ENCODE results near the gene TRIM26.

Gene TRIM26

GRCh38 chr6:30163918-30164654 lies 49.1 kb downstream of the TRIM26 start:
- DNase-seq (ENCODE audit: low spot score): no peak
- in situ Hi-C loops (cut with MboI; ENCODE audit: low sequenced_read_pairs, unreplicated experiment): no loop called here
- no peak for TF ChIP-seq CTCF (IDR thresholded peaks at IDR 0.05; ENCODE audit: borderline replicate concordance, control extremely low read depth, extremely low read depth, insufficient read depth, missing control alignments)

GRCh38 chr6:30163090-30163917 lies 49.9 kb downstream of the TRIM26 start, which contains the start of gene TRIM15:
Gene TRIM15 (plus strand): TSS chr6:30163546. CDS start chr6:30163685, 139 bp downstream.
- no peak for TF ChIP-seq CTCF (IDR thresholded peaks at IDR 0.05; ENCODE audit: borderline replicate concordance, control extremely low read depth, extremely low read depth, insufficient read depth, missing control alignments)
- DNase-seq (ENCODE audit: low spot score): no peak
- in situ Hi-C loops (cut with MboI; ENCODE audit: low sequenced_read_pairs, unreplicated experiment): no loop called here

- in situ Hi-C loops (cut with MboI; ENCODE audit: low sequenced_read_pairs, unreplicated experiment): no loop called here
- TF ChIP-seq CTCF (IDR thresholded peaks at IDR 0.05; ENCODE audit: borderline replicate concordance, control extremely low read depth, extremely low read depth, insufficient read depth, missing control alignments): no peak
- DNase-seq (ENCODE audit: low spot score): no peak
Measured at GRCh38 chr6:30162265-30163089, 50.7 kb downstream of the TRIM26 start.

- no peak for TF ChIP-seq CTCF (IDR thresholded peaks at IDR 0.05; ENCODE audit: borderline replicate concordance, control extremely low read depth, extremely low read depth, insufficient read depth, missing control alignments)
- in situ Hi-C loops (cut with MboI; ENCODE audit: low sequenced_read_pairs, unreplicated experiment): no loop called here
- DNase-seq (ENCODE audit: low spot score): no peak
Measured at GRCh38 chr6:30160785-30161531, 52.2 kb downstream of the TRIM26 start, which contains the start of gene TRIM10. Gene TRIM10 (minus strand): TSS chr6:30161211. CDS start chr6:30160858, 353 bp downstream.

GRCh38 chr6:30160008-30160784 lies 53.0 kb downstream of the TRIM26 start:
- no peak for TF ChIP-seq CTCF (IDR thresholded peaks at IDR 0.05; ENCODE audit: borderline replicate concordance, control extremely low read depth, extremely low read depth, insufficient read depth, missing control alignments)
- DNase-seq (ENCODE audit: low spot score): no peak
- in situ Hi-C loops (cut with MboI; ENCODE audit: low sequenced_read_pairs, unreplicated experiment): no loop called here
